ENCODE results near the gene LTA4H. TPM values are rescaled to one million over a fixed set of nuclear protein-coding genes. Genes with fewer than 3 reads are reported as not detected.

LTA4H gene
- total RNA-seq: 66.2 and 83.5 TPM in 2 replicates

DNA sequence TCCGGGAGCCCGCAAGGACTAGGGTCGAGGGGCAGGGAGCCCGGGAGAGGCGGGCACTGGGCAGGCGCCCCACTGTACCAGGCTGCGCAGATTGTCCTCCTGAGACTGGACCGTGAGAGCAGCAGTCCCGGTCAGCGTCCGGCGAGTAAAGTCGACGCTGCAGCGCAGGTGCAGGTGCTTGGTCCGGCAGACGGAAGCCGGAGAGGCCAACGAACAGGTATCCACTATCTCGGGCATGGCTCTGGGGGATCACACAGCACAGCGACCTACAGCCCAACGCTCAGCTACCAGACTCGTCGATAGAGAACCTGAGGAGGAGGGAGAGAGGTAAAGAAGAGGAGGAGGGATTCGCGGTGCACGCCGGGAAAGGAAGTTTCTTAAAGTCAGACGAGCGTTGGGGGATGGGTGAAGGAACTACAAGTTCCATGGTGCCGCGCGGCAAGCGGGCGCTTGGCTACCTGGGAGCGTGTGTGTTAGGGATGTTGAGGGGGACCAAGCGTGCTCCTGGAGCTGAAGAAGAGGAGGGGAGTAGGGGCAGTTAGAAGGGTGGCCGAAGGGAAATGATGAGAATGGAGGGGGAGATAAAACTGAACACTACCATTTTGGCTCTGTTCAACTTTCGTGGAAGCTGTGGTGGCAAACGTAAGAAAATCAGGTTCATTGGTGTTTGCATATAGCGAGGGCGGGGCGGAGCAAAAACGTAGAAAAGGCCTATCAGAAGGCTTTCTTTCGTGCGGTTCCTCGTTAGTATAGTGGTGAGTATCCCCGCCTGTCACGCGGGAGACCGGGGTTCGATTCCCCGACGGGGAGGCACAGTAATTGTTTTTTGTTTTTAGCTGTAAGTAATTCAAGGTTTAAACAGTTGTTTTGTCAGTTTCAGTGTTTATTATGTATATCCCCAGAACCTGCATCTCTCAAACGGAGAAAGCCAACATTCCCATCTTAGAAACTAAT lies at the start of gene LTA4H:
LTA4H (minus strand) TSS at position 305 of the 954 bp plus-strand sequence; CDS start at position 237, 68 bp downstream.
- H3K4me3 ChIP-seq (ENCODE audit: low read depth, low read length): peak within 1 kb of the TSS; percentile 95
- DNase-seq (ENCODE audit: low read depth): peak; percentile 98
- TF ChIP-seq, protein P1, sequence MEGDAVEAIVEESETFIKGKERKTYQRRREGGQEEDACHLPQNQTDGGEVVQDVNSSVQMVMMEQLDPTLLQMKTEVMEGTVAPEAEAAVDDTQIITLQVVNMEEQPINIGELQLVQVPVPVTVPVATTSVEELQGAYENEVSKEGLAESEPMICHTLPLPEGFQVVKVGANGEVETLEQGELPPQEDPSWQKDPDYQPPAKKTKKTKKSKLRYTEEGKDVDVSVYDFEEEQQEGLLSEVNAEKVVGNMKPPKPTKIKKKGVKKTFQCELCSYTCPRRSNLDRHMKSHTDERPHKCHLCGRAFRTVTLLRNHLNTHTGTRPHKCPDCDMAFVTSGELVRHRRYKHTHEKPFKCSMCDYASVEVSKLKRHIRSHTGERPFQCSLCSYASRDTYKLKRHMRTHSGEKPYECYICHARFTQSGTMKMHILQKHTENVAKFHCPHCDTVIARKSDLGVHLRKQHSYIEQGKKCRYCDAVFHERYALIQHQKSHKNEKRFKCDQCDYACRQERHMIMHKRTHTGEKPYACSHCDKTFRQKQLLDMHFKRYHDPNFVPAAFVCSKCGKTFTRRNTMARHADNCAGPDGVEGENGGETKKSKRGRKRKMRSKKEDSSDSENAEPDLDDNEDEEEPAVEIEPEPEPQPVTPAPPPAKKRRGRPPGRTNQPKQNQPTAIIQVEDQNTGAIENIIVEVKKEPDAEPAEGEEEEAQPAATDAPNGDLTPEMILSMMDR (IDR thresholded peaks at IDR 0.05; ENCODE audit: insufficient read depth, low read length, severe bottlenecking): no peak
- H3K36me3 ChIP-seq (ENCODE audit: control insufficient read depth, insufficient read depth, low read length): no peaks in the 10 kb centered on the region
- H3K27me3 ChIP-seq (ENCODE audit: control insufficient read depth, insufficient read depth, low read length): no peaks in the 10 kb centered on the region
- FAIRE-seq: no peak

DNA sequence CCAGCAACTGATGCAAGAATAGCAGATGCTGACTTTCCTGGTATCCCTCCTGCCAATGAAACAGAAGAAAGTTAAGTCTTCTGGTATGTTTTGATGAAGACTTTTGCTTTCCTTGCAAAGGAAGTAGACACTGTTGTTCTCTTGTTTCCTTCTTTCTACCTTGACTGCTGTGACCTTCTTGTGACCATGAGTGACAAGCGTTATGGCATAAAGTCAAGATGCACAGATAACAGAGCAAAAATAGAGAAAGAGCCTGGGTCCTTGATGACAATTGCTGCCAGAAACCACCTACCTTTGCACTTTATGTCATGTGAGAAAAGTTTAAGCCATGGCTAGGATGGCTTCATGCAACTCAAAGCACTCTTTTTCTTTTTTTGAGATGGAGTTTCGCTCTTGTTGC lies 49.2 kb upstream of the LTA4H start:
- no peaks in the 10 kb centered on the region for H3K36me3 ChIP-seq (ENCODE audit: control insufficient read depth, insufficient read depth, low read length)
- no peak overlapping the region for H3K4me3 ChIP-seq (ENCODE audit: low read depth, low read length)
- TF ChIP-seq, protein P1 (IDR thresholded peaks at IDR 0.05; ENCODE audit: insufficient read depth, low read length, severe bottlenecking): no peak
- H3K27me3 ChIP-seq (ENCODE audit: control insufficient read depth, insufficient read depth, low read length): no peaks in the 10 kb centered on the region
- FAIRE-seq (no peak), DNase-seq (ENCODE audit: low read depth) (no peak)

DNA sequence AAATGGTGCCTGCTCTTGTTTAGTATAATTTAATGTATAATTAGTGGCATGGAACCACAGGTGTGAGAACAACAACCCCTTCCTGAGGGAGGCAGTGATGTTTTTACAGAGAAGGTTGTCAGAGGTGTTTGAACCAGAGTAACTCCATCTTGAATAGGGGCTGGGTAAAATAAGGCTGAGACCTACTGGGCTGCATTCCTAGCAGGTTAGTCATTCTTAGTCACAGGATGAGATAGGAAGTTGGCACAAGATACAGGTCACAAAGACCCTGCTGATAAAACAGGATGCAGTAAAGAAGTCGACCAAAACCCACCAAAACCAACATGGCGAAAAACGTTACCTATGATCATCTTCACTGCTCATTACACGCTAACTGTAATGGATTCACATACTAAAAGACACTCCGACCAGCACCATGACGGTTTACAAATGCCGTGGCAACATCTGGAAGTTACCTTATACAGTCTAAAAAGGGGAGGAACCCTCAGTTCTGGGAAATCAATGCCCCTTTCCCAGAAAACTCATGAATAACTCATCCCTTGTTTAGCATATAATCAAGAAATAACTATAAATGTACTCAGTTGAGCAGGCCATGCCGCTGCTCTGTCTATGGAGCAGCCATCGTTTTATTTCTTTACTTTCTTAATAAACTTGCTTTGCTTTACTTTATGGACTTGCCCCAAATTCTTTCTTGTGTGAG lies 47.8 kb upstream of the LTA4H start:
- no peak overlapping the region for H3K4me3 ChIP-seq (ENCODE audit: low read depth, low read length)
- no peaks in the 10 kb centered on the region for H3K27me3 ChIP-seq (ENCODE audit: control insufficient read depth, insufficient read depth, low read length)
- H3K36me3 ChIP-seq (ENCODE audit: control insufficient read depth, insufficient read depth, low read length): no peaks in the 10 kb centered on the region
- DNase-seq (ENCODE audit: low read depth) (peak; percentile 45), FAIRE-seq (no peak)
- TF ChIP-seq, protein P1 (IDR thresholded peaks at IDR 0.05; ENCODE audit: insufficient read depth, low read length, severe bottlenecking): no peak

DNA sequence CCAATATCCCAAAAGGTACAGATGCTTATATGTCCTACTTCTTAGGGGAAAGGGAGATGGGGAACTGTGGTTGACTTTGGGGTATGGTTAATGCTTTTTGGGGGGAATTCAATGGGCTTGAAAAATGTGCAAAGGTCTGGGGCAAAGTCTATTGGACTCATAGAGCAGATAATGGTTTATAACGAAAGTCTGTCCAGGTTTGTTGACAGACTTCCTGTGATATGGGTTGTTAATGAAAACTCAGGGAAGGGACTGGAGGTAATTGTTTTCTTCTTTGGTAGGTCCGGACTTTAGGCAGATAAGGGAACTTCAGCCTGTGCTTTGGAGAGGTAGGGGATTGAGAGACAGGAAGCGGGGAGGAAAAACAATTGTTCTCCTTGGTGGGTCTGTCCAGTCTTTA lies 46.2 kb upstream of the LTA4H start:
- Histone ChIP-seq H3K4me3 (ENCODE audit: low read depth, low read length) (no peak overlapping the region), H3K27me3 (ENCODE audit: control insufficient read depth, insufficient read depth, low read length) (no peaks in the 10 kb centered on the region), H3K36me3 (ENCODE audit: control insufficient read depth, insufficient read depth, low read length) (no peaks in the 10 kb centered on the region)
- FAIRE-seq (no peak), DNase-seq (ENCODE audit: low read depth) (no peak)
- TF ChIP-seq, protein P1 (IDR thresholded peaks at IDR 0.05; ENCODE audit: insufficient read depth, low read length, severe bottlenecking): no peak

DNA sequence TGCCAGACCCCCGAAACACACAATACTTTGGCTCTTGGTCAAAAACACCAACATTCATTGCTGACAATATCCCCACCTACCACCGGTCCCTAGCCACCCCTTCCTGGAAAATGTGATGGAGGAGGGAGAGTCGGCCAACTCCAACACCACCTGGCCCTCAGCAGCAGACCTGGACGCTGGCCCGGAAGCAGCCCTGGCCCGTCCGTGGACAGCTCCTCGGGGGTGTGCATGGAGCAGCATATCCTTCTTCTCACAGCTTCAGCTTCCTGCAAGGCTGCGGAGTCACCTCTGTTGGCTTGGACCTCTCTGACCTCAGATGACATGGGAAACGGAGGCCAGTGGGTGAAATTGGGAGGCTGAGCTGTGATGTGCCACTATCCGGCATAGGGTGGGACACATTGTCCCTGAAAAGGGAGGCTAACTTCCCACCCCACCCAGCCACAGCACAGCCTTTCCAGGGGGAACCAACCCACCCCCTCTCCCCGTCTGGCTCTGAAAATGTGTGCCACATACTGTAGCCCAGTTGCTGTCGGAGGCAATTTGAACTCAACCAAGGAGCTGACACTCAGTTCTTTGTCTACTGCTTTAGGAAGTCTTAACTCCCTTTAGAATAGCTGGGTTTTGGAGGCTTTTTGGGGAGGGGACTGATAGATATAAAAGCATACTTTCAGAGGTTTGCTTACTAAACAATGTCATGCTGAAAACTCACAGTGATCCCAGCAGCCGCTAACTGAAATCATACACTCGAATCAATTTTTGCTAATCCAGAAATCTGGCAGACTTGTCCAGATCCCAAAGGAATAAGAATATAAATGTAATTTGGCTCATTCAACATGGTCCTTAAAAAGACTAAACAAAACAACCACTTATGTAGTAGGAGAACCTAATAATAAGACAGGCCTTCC lies 43.1 kb upstream of the LTA4H start:
- Histone ChIP-seq H3K36me3 (ENCODE audit: control insufficient read depth, insufficient read depth, low read length) (no peaks in the 10 kb centered on the region), H3K27me3 (ENCODE audit: control insufficient read depth, insufficient read depth, low read length) (no peaks in the 10 kb centered on the region), H3K4me3 (ENCODE audit: low read depth, low read length) (no peak overlapping the region)
- FAIRE-seq (no peak), DNase-seq (ENCODE audit: low read depth) (no peak)
- TF ChIP-seq, protein P1 (IDR thresholded peaks at IDR 0.05; ENCODE audit: insufficient read depth, low read length, severe bottlenecking): no peak

All from bronchial epithelial cell (primary cell).